ENCODE results near the gene NRXN3. TPM values are rescaled to one million over a fixed set of nuclear protein-coding genes. Genes with fewer than 3 reads are reported as not detected.

NRXN3 gene
- total and polyA plus RNA-seq, 2 experiments from 2014 or later, result 1.0 to 1.8 TPM

DNA sequence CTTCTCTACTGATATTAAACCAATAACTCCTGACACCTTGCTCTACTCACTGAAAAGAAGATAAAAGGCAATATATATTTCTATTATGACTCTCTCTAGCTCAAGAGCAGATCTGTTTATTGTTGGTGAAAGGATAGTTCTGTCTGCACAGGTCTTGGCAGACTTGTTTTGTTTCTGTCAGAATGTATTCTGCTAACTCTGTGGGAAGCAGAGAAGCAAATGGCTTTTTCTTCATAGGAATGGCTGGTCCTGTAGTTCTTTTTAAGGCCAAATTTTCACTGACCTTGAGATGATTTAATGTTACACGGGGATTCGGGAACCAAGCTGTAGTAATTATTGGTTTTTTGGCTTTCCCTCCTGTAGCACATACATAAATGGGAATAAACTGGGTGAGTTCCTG is 1529.0 kb downstream of the NRXN3 start:
- Histone ChIP-seq H4K20me1 (replicated peaks; ENCODE audit: insufficient read depth) (no peaks in the 10 kb centered on the region), H3K27ac (ENCODE audit: low read depth) (no peak overlapping the region), H3K4me1 (ENCODE audit: insufficient read depth) (no peaks in the 10 kb centered on the region), H3K4me3 (no peak overlapping the region), H2AFZ (no peak overlapping the region), H3K9me2 (ENCODE audit: insufficient read depth) (0 out of 2 replicates have a peak, but pooled peaks cover 7% of the 10 kb centered on the region), H3K4me2 (no peak overlapping the region), H3F3A (replicated peaks; ENCODE audit: low read depth) (no peaks in the 10 kb centered on the region), H3K79me2 (replicated peaks; ENCODE audit: insufficient read depth) (no peaks in the 10 kb centered on the region), H3K36me3 (ENCODE audit: insufficient read depth) (no peaks in the 10 kb centered on the region), H3K27me3 (ENCODE audit: insufficient read depth) (no peaks in the 10 kb centered on the region)
- ATAC-seq, result no peak
- Mint-ChIP-seq H3K9me3 (no peaks in the 10 kb centered on the region), H3K36me3 (ENCODE audit: low read depth) (no peaks in the 10 kb centered on the region), H3K27ac (no peak overlapping the region), H3K4me3 (no peak overlapping the region), H3K27me3 (ENCODE audit: insufficient read depth, low read depth, poor library complexity) (no peaks in the 10 kb centered on the region), H3K4me1 (no peaks in the 10 kb centered on the region)
- no peak for TF ChIP-seq NANOG (IDR thresholded peaks at IDR 0.05; ENCODE audit: borderline replicate concordance)
- TF ChIP-seq JUNB (IDR thresholded peaks at IDR 0.05; ENCODE audit: unreplicated experiment), result no peak
- TF ChIP-seq, protein P1, sequence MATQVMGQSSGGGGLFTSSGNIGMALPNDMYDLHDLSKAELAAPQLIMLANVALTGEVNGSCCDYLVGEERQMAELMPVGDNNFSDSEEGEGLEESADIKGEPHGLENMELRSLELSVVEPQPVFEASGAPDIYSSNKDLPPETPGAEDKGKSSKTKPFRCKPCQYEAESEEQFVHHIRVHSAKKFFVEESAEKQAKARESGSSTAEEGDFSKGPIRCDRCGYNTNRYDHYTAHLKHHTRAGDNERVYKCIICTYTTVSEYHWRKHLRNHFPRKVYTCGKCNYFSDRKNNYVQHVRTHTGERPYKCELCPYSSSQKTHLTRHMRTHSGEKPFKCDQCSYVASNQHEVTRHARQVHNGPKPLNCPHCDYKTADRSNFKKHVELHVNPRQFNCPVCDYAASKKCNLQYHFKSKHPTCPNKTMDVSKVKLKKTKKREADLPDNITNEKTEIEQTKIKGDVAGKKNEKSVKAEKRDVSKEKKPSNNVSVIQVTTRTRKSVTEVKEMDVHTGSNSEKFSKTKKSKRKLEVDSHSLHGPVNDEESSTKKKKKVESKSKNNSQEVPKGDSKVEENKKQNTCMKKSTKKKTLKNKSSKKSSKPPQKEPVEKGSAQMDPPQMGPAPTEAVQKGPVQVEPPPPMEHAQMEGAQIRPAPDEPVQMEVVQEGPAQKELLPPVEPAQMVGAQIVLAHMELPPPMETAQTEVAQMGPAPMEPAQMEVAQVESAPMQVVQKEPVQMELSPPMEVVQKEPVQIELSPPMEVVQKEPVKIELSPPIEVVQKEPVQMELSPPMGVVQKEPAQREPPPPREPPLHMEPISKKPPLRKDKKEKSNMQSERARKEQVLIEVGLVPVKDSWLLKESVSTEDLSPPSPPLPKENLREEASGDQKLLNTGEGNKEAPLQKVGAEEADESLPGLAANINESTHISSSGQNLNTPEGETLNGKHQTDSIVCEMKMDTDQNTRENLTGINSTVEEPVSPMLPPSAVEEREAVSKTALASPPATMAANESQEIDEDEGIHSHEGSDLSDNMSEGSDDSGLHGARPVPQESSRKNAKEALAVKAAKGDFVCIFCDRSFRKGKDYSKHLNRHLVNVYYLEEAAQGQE (IDR thresholded peaks at IDR 0.05; ENCODE audit: unreplicated experiment), result no peak
- TF ChIP-seq EZH2 (IDR thresholded peaks at IDR 0.05; ENCODE audit: low read depth, unreplicated experiment), result no peak
- TF ChIP-seq STAT1 (IDR thresholded peaks at IDR 0.05; ENCODE audit: unreplicated experiment), result no peak
- TF ChIP-seq, protein P2, sequence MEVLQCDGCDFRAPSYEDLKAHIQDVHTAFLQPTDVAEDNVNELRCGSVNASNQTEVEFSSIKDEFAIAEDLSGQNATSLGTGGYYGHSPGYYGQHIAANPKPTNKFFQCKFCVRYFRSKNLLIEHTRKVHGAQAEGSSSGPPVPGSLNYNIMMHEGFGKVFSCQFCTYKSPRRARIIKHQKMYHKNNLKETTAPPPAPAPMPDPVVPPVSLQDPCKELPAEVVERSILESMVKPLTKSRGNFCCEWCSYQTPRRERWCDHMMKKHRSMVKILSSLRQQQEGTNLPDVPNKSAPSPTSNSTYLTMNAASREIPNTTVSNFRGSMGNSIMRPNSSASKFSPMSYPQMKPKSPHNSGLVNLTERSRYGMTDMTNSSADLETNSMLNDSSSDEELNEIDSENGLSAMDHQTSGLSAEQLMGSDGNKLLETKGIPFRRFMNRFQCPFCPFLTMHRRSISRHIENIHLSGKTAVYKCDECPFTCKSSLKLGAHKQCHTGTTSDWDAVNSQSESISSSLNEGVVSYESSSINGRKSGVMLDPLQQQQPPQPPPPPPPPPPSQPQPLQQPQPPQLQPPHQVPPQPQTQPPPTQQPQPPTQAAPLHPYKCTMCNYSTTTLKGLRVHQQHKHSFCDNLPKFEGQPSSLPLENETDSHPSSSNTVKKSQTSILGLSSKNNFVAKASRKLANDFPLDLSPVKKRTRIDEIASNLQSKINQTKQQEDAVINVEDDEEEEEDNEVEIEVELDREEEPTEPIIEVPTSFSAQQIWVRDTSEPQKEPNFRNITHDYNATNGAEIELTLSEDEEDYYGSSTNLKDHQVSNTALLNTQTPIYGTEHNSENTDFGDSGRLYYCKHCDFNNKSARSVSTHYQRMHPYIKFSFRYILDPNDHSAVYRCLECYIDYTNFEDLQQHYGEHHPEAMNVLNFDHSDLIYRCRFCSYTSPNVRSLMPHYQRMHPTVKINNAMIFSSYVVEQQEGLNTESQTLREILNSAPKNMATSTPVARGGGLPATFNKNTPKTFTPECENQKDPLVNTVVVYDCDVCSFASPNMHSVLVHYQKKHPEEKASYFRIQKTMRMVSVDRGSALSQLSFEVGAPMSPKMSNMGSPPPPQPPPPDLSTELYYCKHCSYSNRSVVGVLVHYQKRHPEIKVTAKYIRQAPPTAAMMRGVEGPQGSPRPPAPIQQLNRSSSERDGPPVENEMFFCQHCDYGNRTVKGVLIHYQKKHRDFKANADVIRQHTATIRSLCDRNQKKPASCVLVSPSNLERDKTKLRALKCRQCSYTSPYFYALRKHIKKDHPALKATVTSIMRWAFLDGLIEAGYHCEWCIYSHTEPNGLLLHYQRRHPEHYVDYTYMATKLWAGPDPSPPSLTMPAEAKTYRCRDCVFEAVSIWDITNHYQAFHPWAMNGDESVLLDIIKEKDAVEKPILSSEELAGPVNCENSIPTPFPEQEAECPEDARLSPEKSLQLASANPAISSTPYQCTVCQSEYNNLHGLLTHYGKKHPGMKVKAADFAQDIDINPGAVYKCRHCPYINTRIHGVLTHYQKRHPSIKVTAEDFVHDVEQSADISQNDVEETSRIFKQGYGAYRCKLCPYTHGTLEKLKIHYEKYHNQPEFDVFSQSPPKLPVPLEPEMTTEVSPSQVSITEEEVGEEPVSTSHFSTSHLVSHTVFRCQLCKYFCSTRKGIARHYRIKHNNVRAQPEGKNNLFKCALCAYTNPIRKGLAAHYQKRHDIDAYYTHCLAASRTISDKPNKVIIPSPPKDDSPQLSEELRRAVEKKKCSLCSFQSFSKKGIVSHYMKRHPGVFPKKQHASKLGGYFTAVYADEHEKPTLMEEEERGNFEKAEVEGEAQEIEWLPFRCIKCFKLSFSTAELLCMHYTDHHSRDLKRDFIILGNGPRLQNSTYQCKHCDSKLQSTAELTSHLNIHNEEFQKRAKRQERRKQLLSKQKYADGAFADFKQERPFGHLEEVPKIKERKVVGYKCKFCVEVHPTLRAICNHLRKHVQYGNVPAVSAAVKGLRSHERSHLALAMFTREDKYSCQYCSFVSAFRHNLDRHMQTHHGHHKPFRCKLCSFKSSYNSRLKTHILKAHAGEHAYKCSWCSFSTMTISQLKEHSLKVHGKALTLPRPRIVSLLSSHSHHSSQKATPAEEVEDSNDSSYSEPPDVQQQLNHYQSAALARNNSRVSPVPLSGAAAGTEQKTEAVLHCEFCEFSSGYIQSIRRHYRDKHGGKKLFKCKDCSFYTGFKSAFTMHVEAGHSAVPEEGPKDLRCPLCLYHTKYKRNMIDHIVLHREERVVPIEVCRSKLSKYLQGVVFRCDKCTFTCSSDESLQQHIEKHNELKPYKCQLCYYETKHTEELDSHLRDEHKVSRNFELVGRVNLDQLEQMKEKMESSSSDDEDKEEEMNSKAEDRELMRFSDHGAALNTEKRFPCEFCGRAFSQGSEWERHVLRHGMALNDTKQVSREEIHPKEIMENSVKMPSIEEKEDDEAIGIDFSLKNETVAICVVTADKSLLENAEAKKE (CRISPR knock-in tag; IDR thresholded peaks at IDR 0.05), result no peak
- TF ChIP-seq, protein P3, sequence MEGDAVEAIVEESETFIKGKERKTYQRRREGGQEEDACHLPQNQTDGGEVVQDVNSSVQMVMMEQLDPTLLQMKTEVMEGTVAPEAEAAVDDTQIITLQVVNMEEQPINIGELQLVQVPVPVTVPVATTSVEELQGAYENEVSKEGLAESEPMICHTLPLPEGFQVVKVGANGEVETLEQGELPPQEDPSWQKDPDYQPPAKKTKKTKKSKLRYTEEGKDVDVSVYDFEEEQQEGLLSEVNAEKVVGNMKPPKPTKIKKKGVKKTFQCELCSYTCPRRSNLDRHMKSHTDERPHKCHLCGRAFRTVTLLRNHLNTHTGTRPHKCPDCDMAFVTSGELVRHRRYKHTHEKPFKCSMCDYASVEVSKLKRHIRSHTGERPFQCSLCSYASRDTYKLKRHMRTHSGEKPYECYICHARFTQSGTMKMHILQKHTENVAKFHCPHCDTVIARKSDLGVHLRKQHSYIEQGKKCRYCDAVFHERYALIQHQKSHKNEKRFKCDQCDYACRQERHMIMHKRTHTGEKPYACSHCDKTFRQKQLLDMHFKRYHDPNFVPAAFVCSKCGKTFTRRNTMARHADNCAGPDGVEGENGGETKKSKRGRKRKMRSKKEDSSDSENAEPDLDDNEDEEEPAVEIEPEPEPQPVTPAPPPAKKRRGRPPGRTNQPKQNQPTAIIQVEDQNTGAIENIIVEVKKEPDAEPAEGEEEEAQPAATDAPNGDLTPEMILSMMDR (conservative IDR thresholded peaks at IDR 0.05; ENCODE audit: low read depth in 2 of 2), result no peak
- no peak for TF ChIP-seq CREB1 (CRISPR knock-in tag; IDR thresholded peaks at IDR 0.05; ENCODE audit: low read depth)
- TF ChIP-seq ZNF114 (CRISPR knock-in tag; IDR thresholded peaks at IDR 0.05), result no peak
- DNase-seq (ENCODE audit: low spot score), result no peak

Measured in GM23338 (cell line).